Effector CD8-positive, alpha-beta T cell (primary cell): ENCODE results near the gene PGA4.
"Not testable (repeated sequence)": the region's sequence is repeated elsewhere in the genome, so short reads cannot be mapped to it uniquely, and the experiment has no call there.

Experiments
- DNase-seq: peaks from one replicate; lab custom pipeline; 2025; lab: John Stamatoyannopoulos, UW

PGA4 gene

GRCh38 chr11:61204502-61205059, 17.6 kb upstream of the PGA4 start:
- DNase-seq, result not testable (repeated sequence)

- DNase-seq, result not testable (repeated sequence)
Measured at GRCh38 chr11:61207636-61208310, 14.4 kb upstream of the PGA4 start.

GRCh38 chr11:61210629-61211028, 11.5 kb upstream of the PGA4 start:
- not testable (repeated sequence) for DNase-seq

GRCh38 chr11:61211327-61211952, 10.7 kb upstream of the PGA4 start:
- not testable (repeated sequence) for DNase-seq

DNA sequence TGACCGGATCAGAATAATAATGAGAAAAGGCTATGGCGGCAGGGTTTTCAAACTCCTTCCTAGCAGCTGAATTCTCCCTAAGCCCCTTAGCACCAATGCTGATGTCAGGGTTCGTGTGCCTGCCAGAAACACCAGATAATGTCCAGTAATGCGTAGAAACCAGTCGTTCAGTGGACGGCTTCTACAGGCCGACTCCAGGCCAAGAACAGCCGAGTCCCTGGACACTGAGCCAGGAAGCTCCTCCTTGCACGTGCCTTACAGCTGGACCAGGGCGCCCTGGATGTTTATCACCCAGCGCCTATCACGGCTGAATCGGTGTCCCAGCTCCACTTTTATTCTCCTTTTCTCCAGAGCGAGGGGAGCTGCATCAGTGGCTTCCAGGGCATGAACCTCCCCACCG, 9.9 kb upstream of the PGA4 start:
- not testable (repeated sequence) for DNase-seq

GRCh38 chr11:61213711-61214324, 8.3 kb upstream of the PGA4 start:
- DNase-seq, result not testable (repeated sequence)

GRCh38 chr11:61218306-61218705, 3.8 kb upstream of the PGA4 start:
- not testable (repeated sequence) for DNase-seq

DNA sequence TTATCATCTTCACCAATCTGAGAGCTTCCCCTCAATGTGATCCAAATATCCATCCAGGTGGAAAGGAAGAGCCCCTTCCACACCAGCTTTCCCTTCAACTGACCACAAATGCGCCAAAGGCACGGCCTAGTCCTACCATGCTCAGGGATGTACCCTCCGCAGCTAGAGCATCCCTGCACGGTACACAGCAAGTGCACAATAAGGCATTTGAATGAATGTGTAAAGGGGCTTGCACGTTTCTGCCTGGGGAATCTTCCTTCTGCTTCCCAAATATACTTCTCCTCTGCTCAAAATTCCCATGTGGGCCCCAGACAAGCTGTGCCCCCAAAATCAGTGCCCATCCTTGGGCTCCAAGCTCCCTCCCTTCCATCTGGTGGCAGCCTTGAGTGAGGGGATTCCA, 3.1 kb upstream of the PGA4 start:
- not testable (repeated sequence) for DNase-seq

- not testable (repeated sequence) for DNase-seq
Measured at GRCh38 chr11:61222692-61223091, 545 bp downstream of the PGA4 start.

- DNase-seq, result not testable (repeated sequence)
Measured at GRCh38 chr11:61226457-61227137, 4.5 kb downstream of the PGA4 start.

DNA sequence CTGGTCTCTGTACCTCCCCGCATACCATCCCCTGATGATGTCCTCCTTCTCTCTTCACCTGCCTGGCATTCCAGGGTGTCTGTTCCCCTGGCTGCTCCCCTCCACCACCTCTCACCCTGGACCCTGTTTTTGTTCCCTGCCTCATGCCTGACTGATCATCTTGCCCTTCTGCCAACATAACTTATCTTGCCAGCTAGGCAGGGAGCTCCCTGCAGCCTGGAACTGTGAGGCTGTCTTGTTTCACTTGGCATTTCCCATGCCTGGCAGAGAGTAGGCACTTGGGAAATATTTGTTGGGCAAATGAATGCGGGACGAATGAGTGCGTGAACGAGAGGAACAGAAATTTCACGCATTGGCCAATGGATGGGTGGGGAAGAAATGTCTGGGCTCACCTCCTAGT, 7.3 kb downstream of the PGA4 start:
- not testable (repeated sequence) for DNase-seq

DNA sequence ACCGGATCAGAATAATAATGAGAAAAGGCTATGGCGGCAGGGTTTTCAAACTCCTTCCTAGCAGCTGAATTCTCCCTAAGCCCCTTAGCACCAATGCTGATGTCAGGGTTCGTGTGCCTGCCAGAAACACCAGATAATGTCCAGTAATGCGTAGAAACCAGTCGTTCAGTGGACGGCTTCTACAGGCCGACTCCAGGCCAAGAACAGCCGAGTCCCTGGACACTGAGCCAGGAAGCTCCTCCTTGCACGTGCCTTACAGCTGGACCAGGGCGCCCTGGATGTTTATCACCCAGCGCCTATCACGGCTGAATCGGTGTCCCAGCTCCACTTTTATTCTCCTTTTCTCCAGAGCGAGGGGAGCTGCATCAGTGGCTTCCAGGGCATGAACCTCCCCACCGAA, 8.9 kb downstream of the PGA4 start:
- DNase-seq, result not testable (repeated sequence)

- DNase-seq, result not testable (repeated sequence)
Measured at GRCh38 chr11:61231585-61231984, 9.4 kb downstream of the PGA4 start.

GRCh38 chr11:61232548-61233145, 10.5 kb downstream of the PGA4 start:
- not testable (repeated sequence) for DNase-seq

DNA sequence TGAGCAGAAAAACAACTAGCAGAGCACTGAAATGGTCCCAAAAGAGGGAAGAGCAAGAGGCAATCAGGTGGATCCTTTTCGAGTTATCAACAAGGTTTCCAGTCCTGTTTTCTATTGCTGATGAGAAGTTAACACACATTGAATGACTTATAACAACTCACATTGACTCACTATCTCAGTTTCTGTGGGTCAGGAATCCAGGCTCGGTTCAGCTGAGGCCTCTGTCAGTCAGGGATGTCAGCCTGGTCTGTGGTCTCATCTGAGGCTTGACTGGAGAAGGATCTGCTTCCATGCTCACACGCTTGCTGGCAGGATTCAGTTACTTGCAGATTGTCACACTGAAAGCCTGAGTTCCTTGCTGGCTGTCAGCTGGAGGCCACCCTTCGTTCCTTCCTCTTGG, 15.0 kb downstream of the PGA4 start:
- DNase-seq, result not testable (repeated sequence)

DNA sequence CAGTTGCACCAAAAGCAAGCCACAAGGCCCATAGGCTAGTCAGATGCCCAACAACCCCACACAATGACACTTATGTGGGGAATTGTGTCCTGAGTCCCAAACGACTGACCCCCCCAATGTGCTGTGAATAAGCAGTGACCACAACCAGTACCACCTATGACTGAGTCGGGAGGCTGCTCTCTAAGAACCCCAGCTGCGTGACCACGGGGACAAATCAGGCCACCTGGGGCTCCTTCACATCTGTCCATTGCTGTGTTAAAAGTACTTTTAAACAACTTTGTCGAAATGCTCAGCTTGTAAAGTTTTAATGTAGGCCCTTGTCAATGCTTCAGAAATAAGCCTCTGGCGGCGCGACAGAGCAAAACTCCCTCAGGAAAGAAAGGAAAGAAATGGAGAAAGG, 18.1 kb downstream of the PGA4 start:
- not testable (repeated sequence) for DNase-seq

- DNase-seq, result not testable (repeated sequence)
Measured at GRCh38 chr11:61240875-61241274, 18.7 kb downstream of the PGA4 start, which contains the start of gene PGA5. PGA5 (plus strand) TSS chr11:61241175; CDS start chr11:61241227, 52 bp downstream.

- DNase-seq, result not testable (repeated sequence)
Measured at GRCh38 chr11:61241526-61241925, 19.4 kb downstream of the PGA4 start.

GRCh38 chr11:61245284-61245964, 23.3 kb downstream of the PGA4 start:
- not testable (repeated sequence) for DNase-seq

GRCh38 chr11:61248071-61248470, 25.9 kb downstream of the PGA4 start:
- DNase-seq, result not testable (repeated sequence)

GRCh38 chr11:61249201-61249600, 27.1 kb downstream of the PGA4 start:
- DNase-seq, result not testable (repeated sequence)
